GM18505 (cell line): Measurements from ENCODE around the gene HS3ST3B1.

Experiments
- ATAC-seq: cut with Tn5 transposase; IDR thresholded peaks from one replicate; pipeline ENCODE4 v1.9.1; 2021; ENCODE audit not compliant: unreplicated experiment
- POLR2A ChIP-seq: IDR thresholded peaks from 4 replicates; pipeline ENCODE4 v1.6.1; 2011; ENCODE audit warnings: borderline replicate concordance; ENCODE audit not compliant: insufficient read depth, insufficient read length; ENCODE audit errors: extremely low read depth

HS3ST3B1 gene

DNA sequence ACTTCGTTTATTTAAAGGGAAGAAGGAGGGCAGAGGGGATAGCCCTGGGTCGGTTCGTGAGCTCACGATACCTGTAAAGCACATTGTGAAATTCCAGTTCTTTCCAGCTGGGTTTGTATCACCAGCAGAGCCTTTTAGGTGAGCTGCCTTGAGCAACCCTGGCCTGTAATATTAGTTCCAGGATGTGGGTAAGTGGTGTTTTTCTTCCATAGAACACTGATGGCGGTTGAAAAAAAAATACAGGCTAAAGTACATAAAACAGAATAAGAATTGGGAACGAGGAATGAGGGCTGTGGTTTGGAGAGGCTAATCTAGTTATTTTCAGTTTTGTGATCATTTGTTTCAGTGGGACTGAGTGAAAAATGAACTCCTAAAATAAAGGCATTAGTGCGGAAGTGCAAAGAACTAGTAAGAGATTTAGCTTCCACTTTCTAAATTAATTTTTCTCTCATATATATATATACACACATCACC is 20.6 kb downstream of the HS3ST3B1 start:
- no peak for TF ChIP-seq POLR2A
- ATAC-seq: no peak

DNA sequence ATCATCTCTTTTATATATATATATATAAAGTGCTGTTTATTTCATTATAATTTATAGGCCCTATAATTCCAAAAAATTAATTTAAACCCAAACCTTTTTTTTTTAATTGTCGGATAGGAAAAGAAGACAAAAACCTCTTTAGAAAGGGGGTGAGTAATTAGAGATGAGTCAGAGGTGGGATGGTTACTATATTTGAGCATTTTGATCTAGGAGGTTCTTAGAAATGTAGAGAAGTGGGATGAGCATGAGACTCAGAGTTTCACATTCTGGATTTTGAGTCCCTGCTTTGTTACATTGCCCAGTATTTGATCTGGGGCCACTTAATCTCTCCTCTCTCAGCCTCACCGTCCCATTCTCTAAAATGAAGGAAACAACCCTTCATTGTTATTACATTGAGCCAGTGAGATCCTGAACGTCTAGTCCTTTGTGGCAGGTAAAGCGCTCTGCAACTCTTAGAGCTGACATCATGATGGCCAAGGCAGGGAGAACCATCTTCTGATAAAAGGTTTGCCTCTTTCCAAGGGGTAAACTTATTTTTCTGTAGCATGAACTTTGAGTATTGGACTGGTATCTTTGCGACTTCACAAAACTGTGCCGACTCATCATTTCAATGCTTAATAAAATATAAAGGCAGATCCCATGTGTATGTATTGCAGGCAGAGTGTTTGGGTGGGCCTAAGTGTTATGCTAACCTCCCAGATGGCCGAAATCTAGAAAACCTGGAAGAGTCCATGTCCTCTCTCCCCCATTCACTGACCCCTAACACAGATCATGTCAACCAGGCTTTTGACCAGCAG is 21.3 kb downstream of the HS3ST3B1 start:
- TF ChIP-seq POLR2A: no peak
- ATAC-seq: no peak

DNA sequence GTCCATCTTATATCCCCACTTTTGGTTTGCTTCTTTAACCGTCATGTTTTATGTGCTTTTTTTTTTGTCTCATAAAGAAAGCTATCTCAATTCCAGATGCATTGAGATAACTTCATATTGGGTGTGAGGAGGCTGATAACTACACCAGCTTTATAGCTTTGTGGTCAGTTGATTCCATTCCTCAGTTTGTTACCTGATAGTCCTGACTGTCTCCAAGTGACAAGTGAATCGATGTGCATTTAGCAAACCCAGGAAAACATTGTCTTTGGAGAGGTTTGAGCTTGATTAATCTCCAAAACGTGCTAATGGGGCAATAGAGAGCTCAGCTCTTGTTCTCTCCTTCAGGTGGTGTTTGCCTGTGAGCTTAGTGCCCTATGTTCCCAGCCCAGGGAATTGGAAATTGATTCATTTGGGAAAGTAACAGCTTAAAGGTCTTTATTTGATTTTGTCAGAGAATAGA is 22.7 kb downstream of the HS3ST3B1 start:
- TF ChIP-seq POLR2A: no peak
- no peak for ATAC-seq

DNA sequence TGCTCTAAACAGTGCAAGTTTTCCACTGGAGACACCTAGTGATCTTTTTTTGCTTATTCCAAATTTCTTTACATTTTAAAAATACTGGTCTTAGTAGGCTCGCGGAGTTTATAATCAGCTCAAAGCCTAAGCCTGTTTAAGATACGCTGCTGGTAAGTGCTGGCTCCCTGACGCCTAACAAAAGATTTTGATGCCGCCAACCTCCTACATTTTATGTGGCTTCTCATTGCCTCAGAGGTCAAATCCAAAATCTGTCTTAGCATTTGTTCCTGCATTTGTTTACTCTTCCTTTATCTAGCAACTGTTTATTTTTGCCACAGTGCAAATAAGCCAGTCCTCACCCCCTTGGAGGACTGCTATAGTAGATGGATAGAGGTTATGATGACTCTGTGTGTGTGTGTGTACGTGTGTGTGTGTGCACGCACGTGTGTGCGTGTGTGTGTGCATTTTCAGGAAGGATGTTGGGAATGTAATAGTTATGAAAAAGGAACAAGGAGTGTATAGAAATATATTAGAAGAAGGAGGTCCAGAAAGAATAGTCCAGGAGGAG is 24.8 kb downstream of the HS3ST3B1 start:
- no peak for TF ChIP-seq POLR2A
- ATAC-seq: no peak

DNA sequence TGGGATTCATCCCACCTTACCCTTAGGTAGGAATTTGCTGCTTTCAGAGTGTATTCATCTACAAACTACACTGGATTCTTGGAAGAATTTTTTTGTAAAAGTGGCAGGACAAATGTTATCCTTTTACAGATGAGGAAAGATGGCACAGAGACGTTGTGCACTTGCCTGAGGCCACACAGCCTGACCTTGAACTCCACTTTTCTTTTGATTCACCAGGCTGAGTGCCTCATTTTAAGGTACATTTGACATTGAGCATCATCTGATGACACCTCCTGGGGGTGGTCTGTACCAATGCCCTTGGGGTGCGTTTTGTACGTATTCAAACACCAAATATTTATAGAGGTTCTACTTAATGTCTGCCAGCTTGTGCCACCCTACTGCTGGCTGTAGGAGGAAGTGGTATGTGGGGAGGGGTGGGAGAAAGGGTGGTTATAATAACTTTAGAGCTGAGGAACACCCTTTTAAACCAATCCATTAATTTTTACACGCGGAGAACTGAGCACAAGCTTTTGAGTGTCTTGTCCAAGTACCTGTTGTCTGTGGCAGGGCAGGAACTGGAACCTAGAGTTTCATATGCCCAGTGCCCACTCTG is 29.1 kb downstream of the HS3ST3B1 start:
- TF ChIP-seq POLR2A: no peak
- ATAC-seq: no peak

GRCh38 chr17:14330492-14330962 is 29.6 kb downstream of the HS3ST3B1 start:
- no peak for ATAC-seq
- no peak for TF ChIP-seq POLR2A

GRCh38 chr17:14331225-14331981 is 30.5 kb downstream of the HS3ST3B1 start:
- ATAC-seq: no peak
- TF ChIP-seq POLR2A: no peak

GRCh38 chr17:14331982-14332298 is 31.1 kb downstream of the HS3ST3B1 start:
- TF ChIP-seq POLR2A: no peak

DNA sequence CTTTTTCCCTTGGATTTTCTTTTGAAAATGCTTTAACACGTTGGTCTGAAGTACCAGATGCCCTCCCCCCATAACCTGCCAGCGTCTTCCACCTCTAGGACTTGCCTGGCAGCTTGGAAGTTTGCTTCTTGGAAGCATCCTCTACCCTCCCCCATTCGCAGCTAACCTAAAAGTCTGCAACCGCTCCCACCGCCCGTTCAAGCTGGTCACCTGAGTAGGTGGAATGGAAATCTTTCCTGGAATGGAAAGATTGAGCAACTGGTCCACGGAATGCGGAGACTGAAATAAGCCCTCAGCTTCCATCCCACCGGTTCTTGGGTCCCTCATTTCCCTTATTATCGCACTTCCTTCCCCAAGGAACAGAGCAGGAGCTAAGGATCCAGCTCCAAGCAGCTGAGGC is 31.4 kb downstream of the HS3ST3B1 start:
- no peak for ATAC-seq
- no peak for TF ChIP-seq POLR2A

More at GRCh38 chr17:14331982-14332298, 31.1 kb downstream of the HS3ST3B1 start:
- no peak for ATAC-seq

DNA sequence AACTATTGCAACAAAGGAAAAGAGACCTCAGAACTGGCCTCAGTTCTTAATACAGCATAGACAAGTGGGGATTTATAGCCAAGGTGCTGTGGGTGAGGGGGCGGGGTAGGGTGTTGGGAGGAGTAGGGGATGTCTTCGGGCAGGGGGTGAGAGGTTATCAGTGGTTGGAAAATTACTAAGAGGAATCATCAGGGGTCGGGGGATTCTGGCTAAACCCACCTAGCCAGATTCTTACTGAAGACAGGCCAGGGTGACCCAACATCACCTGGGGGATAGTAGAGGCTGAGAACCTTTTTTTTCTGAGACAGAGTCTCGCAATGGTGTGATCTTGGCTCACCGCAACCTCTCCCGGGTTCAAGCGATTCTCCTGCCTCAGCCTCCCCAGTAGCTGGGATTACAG is 32.6 kb downstream of the HS3ST3B1 start:
- no peak for TF ChIP-seq POLR2A
- no peak for ATAC-seq

GRCh38 chr17:14334276-14334840 is 33.5 kb downstream of the HS3ST3B1 start:
- ATAC-seq: no peak
- TF ChIP-seq POLR2A: no peak

DNA sequence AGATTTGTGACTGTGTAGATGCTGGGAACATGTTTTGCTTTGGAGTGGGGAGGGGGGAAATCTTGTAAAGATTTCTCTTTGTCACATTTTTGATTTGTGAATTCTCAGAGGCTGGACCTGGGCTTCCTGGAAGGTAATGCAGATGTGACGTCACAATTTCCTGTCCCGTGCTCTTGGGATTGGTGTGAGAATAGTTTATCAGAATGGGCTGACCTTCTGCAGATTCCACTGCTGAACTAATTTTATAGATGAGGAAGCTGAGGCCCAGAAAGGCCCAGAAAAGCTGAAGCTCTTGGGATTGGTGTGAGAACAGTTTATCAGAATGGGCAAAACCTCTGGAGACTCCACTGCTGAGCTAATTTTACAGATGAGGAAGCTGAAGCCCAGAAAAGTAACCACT is 34.0 kb downstream of the HS3ST3B1 start:
- no peak for ATAC-seq

GRCh38 chr17:14336418-14336817 is 35.5 kb downstream of the HS3ST3B1 start:
- TF ChIP-seq POLR2A: no peak
- no peak for ATAC-seq

More for the DNA sequence above, 34.0 kb downstream of the HS3ST3B1 start:
- no peak for TF ChIP-seq POLR2A
